Stimulated activated CD8-positive, alpha-beta memory T cell treated with anti-CD3 and anti-CD28 coated beads, Interleukin-15, amount 100 ng/mL, for 48 hours (primary cell): Measurements from ENCODE around the gene AFDN.

Experiments
- DNase-seq, 2 donors: peaks; one replicate each; pipeline ENCODE4 v3.0.0-alpha.2; 2020; ENCODE audit warnings: low read depth in 2 of 2

Gene AFDN

DNA sequence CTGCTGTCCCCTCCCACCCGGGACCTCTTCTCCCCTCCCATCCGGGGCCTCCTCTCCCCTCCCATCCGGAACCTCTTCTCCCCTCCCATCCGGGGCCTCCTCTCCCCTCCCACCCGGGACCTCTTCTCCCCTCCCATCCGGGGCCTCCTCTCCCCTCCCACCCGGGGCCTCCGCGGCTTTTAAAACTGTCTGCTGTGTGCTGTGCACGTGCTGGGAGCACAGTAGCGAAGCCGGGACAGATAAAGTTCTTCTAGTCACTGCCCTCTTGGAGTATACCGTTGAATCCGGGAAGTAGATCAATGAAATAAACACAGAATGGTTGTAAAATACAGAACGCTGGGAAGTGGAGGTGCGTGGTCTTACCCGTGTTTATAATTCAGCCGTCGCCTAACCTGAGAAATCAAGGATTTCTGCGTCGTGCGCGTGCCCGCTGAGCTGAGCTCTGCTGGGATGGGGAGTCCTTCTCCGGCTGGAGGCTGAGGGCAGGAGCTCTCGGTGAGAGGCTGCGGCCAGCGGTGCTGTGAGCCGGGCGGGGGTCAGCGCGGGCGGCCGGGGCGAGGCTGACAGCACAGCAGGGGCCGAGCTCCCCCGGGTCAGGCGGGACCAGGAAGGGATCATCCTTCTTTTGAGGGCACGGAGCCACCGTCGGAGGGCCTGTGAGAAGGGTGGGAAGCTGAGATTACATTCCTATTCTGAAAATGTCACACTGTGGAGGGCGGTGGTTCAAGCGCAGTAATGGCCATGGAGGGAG, 151.2 kb downstream of the AFDN start:
- no peak for DNase-seq

DNA sequence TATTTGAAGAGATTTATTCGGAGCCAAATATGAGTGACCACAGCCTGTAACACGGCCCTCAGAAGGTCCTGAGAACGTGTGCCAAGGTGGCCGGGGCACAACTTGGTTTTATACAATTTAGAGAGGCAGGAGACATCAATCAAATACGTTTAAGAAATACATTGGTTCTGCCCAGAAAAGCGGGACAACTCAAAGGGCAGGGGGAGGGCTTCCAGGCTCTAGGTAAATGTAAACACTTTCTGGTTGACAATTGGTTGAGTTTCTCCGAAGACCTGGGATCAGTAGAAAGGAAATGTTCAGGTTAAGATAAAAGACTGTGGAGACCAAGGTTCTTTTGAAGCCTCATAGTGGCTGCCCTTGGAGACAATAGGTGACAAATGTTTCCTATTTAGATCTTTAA, 151.9 kb downstream of the AFDN start:
- no peak for DNase-seq

- DNase-seq, result no peak
Measured at GRCh38 chr6:167979436-167980139, 152.9 kb downstream of the AFDN start.

- DNase-seq, result no peak
Measured at GRCh38 chr6:167980911-167981580, 154.3 kb downstream of the AFDN start.

- no peak for DNase-seq
Measured at GRCh38 chr6:167981916-167982462, 155.3 kb downstream of the AFDN start.

DNA sequence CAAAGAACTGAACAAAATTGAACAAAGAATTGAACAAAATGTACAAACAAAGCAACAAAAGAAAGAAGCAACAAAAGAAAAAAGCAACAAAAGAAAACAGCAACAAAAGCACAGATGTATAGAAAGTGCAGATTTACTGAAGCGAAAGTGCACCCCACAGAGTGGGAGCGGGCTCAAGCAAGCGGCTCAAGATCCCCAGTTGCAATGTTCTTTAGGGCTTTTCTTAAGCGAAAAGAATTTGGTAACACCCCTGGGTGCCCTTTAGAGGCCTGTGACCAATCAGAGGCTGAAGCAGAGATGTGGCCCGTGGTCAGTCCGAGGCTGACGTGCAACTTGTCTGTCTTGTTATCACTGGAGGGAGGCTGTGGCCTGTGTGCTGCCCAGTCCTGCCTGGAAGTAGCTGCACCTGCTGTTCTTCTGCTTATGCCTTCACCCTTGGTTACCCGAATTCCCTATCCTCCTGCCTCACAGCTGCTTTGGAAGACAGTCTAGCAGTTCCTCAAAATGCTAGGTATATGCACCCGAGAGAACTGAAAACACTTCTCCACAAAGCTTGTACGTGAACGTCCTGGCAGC, 157.5 kb downstream of the AFDN start:
- DNase-seq, result no peak

DNA sequence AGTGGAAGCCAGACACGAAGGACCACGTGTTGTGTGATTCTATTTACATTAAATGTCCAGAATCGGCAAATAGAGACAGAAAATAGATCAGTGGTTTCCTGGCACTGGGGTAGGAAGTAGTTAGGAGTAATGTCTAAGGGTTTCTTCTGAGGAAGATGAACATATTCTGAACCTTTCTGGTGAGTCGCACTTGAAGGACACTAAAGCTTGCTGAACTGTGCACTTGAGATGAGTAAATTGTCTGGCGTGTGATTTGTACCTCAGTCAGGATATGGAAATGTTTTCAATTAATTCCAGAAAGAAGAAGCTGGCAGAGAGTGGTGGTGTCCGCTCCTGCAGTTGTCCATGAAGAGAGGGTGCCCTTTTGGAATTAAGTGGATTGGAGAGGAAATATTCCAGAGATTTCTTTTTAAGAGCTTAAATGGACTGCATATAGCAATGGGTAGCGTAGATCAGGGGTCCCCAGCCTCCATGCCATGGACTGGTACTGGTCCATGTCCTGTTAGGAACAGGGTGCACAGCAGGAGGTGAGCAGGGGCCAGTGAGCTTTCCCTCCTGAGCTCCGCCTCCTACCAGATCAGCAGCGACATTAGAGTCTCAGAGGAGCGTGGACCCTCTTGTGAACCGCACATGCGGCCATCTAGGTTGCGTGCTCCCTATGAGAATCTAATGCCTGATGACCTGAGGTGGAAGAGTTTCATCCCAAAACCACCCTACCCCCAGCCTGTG, 158.3 kb downstream of the AFDN start:
- DNase-seq, result no peak

DNA sequence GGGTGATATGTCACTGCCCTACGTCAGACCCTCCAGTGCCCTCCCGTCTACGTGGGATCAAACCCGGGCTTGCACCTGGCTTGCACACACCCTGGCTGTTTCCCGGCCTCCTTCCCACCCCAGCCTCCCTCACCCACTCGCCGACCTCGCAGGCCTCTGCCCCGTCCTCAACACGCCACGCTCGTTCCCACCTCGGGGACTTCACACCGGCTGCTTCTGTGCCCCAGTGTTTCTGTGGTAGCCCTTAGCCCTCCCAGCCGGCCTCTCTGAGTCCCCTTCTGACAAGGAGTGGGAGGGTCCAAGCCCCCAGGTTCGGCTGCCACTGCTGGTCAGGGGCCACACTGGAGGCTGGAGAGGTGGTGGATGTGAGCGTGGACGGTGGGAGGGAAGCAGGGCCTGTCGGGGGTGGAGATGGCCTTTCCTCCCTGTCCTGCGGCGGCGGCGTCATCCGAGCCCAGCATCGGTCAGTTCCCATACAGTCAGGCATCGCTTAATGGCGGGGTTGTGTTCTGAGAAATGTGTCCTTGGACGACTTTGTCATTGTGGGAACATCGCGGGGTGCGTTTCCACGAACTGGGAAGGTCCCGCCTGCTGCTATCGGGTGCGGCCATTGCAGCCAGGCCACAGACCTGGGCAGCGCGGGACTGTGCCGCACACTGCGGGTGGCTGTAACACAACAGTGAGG, 159.3 kb downstream of the AFDN start:
- DNase-seq, result no peak

DNA sequence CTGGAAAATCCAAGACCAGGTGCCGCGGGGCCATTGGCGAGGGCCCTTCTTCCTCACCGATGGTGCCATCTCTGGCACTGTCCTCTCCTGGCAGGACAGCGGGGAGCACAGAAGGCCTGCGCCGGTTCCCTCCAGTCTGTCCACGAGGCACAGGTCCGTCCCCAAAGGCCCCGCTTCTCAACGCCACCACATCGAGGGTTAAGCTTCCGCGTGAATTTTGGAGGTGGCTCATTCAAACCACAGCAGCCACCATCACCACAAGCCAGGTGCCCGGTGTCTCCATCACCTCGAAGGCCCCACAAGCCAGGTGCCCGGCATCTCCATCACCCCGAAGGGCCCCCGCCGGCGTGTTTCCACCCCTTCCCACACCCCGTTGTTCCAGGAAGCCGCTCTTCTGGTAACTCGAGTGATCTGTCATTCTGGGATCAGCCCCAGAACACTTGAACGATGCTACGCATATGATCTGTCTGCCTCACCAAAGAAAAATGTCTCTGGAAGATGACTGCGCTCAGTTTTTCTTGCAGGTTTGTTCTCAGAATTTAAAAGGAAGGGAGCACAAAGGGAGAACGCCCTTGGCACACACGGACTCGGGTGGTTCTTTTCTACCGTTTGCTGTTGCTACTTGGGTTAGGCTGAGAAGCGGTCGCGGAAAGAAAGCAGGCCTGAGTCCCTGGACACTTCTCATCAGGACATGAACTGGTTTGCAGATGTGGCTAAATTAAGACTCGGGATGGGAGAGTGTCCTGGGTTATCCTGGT, 160.9 kb downstream of the AFDN start:
- DNase-seq, result no peak

- DNase-seq, result no peak
Measured at GRCh38 chr6:167988154-167988495, 161.4 kb downstream of the AFDN start.

- DNase-seq, result no peak
Measured at GRCh38 chr6:167988945-167989841, 162.5 kb downstream of the AFDN start.

- DNase-seq, result no peak
Measured at GRCh38 chr6:167990016-167990945, 163.6 kb downstream of the AFDN start.

GRCh38 chr6:167993169-167993568, 166.5 kb downstream of the AFDN start:
- no peak for DNase-seq

- DNase-seq, result no peak
Measured at GRCh38 chr6:167993831-167994230, 167.1 kb downstream of the AFDN start.

GRCh38 chr6:167995302-167995701, 168.6 kb downstream of the AFDN start:
- DNase-seq, result no peak

DNA sequence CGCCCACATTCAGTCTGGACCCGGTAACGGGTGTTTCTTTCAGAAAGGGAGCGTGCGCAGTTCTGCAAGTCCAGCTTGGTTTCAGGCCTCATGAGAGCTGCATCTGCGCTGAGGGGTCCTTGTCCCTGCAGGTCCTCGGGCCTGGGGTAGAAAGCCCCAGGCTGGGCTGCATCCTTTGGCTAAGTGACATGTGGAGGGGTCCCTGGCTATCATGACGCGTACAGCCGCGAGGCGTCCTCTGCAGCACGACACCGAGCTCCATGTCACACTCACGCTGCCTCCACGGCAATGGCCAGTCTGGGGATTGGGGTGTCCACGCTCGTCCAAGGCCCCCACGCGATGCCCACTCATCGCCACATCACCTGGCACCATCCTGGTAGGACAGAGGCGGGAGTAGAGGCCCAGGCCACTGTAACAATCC, 169.0 kb downstream of the AFDN start:
- no peak for DNase-seq

- no peak for DNase-seq
Measured at GRCh38 chr6:167996424-167997199, 169.9 kb downstream of the AFDN start.
